GM21529 (cell line): ENCODE results near the gene PTPRN2.
"Not testable (repeated sequence)": the region's sequence is repeated elsewhere in the genome, so short reads cannot be mapped to it uniquely, and the experiment has no call there.

Experiments used
- ATAC-seq: cut with Tn5 transposase; IDR thresholded peaks from one replicate; pipeline ENCODE4 v1.9.1; 2021; ENCODE audit not compliant: unreplicated experiment

The PTPRN2 gene

DNA sequence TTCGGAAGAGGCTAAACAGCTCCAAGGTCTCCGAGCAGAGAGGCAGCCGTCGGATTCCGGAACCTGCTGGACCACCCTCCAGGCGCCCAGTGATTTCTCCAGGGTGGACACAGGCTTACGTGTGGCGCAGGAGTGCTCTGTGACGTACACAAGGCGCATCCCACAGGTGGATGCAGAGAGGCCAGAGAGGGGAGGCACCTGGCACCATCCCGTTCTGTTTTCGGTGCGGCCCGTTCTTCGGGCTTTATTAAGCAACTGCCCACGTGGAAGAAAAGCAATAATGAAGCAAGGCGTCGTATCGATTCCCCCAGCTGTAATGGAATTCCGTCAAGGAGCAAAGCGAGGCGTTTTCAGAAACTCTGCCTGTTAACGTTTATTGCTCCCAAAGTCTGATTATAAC lies 163.6 kb downstream of the PTPRN2 start:
- ATAC-seq: no peak

DNA sequence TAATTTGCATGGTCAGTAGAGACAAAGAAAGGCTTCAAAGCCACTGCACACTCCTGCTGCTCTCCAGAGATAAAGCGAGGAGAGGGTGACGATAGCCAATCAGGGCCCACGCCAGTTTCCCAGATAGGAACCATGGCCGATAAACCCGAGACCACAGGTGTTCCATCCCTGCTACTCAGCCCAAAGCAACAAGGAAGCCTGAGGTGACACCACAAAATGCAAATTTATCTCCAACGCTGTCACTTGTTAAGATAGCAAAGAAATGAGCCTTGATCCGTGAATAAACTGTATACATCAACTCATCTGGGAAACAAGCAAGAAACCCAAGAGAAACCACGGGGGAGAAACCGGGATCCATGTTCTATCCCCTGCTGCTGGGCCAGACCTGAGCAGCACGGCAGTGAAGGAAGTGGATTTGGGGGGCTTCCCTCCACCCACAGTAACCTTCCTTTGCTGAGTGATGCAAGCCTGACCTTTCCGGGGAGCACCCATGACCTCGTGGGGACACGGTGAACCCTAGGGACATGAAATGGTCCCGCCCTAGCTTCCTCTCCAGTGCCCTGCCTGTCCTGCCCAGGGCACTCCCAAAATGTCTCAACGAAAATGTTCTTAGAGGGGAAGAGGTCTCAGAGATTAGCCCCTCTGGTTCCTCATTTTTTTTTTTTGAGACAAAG lies 164.6 kb downstream of the PTPRN2 start:
- ATAC-seq: no peak

DNA sequence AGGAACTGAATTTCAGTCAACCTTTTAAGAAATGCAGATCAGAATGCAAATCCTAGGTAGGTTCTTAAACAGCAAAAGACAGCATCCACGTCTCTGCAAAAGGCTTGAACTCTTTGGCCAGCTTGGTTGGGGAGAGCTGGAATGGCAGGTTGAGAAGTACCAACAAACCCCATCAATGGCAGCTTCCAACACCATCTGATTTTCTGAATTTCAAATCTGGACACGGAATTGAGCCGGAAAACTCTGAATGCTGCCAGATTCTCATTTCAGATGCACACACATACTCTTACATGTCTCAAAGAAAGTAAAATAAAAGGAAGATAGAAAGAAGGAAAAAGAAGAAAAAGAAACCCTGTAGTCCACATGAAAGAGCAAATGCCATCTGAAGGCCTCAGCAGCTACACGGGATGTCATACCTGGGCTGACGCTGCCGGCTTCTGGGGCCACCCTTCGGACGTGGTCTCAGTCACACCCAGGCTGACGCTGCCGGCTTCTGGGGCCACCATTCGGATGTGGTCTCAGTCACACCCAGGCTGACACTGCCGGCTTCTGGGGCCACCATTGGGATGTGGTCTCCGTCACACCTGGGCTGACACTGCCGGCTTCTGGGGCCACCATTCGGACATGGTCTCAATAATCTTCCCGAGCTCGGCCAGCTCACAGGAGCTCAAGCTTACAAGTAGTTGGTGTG lies 165.3 kb downstream of the PTPRN2 start:
- no peak for ATAC-seq

DNA sequence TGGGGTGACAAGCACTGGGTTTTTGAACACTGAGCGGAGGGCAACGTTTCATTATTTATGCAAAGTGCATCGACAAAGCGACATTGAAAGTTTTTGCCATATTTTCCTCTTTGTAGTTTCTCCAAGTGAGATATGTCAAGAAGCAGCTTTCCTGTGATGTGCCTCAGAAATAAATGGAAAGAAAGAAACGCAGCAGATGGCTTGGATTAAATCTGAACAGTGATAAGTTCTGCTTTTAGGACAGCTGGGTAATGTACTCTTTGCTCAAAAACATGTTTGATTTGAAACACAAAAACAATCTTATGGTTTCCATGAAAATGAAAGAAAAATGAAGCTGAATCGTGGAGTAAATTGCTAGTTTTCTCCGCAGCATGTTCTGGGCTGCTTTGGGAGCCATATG lies 166.3 kb downstream of the PTPRN2 start:
- no peak for ATAC-seq

DNA sequence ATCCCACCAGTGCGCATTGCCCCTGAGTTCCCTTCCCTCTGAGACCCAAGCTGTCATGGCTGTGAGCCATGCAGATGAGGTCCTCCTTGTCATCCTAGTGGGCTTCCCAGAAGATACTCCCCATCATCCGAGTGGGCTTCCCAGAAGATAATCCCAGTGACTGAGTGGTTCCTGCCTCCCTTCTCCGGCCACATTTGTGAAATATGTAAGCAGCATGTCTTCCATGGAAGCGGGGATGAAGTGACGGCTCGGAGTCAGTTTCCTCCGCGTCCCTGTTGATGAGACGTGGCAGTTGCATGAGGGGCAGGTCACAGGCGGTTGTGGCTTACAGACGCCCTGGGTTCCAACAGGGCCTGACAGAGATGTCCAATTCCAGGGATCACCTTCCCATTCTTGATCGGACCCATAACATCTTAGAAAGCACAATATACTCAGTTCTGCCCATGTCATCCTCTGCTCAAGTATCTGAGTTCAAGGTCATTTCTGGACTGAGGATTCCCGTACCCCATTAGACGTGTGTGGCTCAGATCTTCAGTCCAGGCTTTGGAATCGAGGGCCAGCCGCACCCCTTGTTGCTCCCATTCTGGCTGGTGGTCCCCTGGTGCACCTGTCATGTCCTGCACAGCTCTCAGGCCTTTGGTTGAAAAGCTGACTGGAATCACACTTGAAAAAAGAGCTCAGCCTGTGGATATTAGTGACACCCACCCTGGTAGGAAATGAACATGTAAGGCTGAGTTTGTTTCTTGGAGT lies 166.9 kb downstream of the PTPRN2 start:
- ATAC-seq: no peak

DNA sequence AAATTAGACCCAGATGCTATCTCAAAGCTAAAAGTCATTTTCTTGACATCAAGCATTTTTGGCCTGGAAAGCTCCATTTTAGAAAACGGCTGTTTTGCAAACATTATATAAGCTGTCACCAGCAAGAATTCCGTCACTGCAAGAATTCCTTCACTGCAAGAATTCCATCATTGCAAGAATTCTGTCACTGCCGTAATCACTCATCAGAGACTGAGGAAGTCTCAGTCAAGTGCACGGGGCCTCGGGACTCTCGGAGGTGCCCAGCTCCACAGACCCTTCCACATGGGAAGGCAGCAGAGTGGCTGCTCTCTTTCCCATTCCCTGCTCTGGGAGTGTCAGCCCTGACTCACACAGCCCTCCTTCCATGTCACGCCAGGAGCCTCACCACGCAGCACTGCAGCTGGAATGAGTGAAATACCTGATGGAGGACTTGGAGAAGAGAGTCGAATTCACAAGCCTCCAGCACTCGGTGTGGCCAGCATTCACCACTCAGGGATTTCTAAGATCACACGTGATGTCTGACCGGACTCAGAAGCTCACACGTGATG lies 168.3 kb downstream of the PTPRN2 start:
- no peak for ATAC-seq

DNA sequence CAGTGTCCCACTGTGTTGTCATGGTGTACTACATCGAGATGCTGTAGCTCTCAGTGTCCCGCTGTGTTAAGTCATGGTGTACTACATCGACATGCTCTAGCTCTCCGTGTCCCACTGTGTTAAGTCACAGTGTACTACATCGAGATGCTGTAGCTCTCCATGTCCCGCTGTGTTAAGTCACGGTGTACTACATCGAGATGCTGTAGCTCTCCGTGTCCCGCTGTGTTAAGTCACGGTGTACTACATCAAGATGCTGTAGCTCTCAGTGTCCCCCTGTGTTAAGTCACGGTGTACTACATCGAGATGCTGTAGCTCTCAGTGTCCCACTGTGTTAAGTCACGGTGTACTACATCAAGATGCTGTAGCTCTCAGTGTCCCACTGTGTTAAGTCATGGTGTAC lies 169.2 kb downstream of the PTPRN2 start:
- not testable (repeated sequence) for ATAC-seq

DNA sequence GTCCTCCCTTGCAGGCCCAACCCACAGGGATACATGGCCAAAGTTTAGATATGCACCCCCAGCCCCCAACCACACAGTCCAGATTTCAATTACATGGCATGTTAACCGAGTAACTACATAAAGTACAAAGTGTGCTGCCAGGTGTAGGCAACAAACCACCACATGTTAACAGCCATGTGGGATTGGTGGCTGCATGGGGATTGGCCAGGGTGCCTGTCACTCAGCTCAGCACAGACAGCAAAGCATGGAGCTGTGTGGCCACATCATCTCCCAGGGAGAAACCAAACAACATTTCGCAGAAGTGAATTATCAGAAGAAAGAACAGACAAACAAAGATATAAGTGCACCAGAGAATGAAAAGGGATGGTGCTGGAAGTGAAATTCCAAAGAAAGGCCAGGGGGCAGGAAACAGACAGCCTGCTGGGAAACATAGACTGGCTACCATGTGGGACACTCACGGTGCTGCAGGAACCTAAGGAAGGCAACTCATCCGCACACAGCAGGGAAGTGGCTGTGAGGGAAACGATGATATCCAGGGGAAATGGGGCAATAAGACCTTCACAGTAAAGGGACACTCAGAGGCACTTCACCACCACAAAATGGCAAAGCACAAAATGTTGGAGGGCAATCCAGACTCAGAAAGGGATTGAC lies 171.2 kb downstream of the PTPRN2 start:
- ATAC-seq: no peak

DNA sequence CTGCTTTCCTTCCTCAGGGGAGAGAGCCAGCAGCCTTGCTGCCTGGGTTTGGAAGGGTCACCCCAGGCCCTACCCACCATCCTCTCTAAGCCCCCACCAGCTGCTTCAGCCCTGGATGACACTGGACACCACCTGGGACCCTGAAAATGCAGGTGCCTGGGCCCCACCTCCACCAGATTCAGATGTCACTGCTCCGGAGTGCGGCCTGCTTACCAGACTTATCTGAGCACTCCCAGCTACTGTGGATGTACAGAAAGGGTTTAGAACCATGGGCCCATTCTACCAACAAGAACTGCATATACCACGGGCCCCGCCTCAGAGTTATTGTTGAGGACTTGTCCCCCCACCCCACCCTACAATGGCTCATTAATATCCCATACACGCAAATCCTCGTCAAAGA lies 172.3 kb downstream of the PTPRN2 start:
- no peak for ATAC-seq

DNA sequence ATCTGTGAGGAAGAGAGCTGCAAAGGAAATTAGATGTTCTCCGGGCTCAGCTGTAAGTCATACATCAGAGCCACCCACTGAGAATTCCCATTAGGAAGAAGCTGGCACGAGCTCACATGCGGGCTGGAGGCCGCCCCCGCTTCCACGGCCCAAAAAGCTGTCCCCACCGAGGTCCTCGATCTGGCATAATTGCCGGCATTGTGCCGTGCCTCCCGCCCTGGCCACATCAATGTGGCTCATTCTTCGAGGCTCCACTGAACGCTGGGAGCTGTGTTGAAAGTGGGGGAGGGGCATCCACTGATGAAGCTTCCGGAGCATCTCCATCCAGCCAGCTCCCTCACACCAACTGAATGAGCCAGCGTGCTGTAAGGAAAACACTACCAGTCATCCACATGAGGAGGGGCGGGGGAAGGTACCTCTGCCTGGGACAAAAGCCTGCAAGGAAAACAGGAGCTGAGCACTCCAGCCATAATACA lies 173.1 kb downstream of the PTPRN2 start:
- no peak for ATAC-seq

DNA sequence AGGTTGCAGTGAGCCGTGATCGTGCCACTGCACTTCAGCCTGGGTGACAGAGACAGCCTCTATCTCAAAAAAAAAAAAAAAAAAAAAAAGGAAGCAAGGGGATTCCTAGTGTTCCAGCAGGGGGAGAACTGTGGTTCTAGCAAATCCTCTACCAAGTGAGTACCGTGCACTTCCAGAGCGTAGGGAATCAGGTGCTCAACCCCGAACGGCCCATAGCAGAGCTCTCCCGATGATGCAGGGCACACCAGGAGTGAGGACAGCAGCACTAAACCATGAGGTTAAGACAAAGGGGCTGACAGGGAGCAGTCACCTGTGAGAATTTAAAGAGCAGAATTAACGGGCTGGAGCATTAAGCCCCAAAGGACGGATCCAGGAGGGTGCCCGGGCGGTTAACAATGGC lies 173.6 kb downstream of the PTPRN2 start:
- no peak for ATAC-seq

DNA sequence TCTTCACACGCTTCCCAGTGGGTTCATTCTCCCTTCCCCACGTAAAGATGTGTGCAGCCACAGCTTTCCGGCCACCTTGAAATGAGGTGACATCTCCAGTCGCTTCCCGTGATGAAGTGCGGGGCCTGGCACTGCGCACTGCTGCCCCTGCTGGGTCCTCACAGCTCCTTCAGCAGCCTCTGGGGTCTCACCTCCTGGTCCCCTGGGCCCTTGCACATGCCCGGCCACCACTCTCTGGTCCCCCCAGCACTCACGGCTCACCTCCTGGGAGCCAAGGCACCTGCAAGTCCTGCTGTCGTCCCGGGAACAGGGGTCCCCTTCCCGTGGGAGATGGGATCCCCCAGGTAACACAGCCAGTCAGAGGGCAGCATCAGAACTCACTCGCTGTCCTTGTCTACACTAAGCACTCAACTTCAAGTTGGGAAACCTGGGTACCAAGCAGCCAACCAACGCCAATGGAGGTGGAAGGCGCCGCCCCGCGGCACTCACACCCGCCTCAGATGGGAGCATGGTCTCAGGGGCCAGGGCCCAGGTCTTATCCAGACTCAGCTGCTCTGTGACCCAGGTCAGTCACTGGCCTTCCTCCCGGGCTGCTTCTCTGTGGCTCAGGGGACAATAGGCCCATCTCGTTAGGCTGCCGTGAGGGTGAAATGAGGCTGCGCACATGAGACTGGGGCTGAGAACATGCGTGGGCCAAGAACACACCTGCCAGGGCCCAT lies 176.2 kb downstream of the PTPRN2 start:
- ATAC-seq: no peak

DNA sequence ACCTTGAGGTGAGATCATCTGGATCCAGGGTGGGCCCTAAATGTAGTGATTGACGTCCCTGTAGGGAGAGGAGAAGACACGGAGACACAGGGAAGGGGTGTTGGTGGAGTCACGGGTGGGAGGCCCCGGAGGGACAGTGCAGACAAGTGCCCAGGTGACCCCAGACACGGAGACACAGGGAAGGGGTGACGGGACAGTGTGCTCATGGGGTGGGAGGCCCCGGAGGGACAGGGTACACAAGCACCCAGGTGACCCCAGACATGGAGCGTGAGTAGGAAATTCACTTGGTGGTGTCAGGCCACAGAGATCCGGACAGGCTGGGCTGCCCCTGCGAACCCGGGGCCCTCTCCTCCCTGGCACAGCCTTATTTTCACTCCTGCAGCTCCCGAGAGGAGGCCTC lies 176.9 kb downstream of the PTPRN2 start:
- no peak for ATAC-seq

DNA sequence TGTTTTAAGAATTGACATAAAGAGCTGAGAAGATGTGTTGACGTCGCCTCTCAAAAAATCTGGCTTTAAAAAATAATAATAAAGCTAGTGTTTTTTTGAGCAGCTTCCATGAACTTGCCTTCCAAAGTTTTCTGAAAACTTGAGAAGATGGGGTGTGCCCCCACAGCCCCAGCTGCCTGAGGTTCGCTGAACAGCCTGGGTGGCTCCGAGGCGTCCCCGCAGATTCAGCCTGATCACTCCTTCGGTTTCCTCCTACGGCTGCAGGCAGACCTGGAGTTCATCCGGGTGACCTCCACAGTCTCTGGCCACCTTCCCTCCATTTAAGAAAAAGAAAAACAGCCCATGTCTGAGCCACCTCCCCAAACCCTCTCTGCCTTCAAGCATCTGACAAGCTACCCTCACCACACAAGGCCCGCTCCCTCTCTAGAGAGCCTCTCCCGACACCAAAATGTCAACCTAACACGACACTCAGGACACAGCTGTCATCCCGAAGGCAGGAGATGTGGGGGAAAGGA lies 177.8 kb downstream of the PTPRN2 start:
- no peak for ATAC-seq

DNA sequence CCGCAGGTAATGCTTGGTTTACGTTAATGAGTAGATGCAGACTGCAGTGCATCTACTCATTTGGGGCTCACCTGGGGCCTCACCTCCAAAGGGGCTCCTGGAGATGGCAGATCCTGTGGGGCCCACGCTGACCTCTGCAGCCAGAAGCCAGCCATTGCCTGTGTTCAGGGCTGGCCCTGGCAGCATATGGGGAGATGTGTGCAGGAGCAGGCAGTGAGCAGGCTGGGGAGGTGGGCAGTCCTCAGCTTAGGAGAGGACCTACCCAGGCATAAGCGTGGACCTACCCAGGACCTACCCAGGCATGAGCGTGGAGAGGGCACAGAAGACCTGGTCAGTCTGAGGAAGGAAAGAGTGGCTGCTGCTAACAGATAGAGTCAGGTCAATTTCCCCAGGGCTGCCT lies 178.5 kb downstream of the PTPRN2 start:
- ATAC-seq: no peak

DNA sequence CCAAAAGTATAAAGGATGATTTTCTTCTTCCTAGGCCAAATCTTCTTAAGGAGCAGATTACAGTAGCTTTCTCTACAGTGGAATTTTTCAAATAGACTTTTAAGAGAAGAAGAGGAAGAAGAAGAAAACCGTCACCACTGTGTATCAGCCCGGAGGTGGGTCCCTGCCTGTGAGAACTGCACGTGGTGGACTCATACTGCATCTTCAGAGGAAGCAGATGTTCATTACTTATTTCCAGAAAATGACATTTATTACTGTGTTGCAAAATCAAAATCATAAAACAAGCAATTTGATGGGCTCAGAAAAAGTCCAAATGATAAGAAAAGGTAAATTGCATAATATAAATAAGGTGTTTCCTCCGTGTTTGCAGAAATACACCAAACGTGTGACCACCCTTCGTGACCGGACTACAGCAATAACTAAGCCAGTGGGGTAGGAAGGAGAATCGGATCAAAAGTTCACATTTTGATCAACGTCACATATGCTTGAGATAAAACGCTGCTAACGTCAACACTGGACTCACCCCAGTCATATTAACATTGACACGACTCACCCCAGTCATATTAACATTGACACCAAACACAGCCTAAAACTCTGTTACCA lies 179.2 kb downstream of the PTPRN2 start:
- ATAC-seq: no peak

DNA sequence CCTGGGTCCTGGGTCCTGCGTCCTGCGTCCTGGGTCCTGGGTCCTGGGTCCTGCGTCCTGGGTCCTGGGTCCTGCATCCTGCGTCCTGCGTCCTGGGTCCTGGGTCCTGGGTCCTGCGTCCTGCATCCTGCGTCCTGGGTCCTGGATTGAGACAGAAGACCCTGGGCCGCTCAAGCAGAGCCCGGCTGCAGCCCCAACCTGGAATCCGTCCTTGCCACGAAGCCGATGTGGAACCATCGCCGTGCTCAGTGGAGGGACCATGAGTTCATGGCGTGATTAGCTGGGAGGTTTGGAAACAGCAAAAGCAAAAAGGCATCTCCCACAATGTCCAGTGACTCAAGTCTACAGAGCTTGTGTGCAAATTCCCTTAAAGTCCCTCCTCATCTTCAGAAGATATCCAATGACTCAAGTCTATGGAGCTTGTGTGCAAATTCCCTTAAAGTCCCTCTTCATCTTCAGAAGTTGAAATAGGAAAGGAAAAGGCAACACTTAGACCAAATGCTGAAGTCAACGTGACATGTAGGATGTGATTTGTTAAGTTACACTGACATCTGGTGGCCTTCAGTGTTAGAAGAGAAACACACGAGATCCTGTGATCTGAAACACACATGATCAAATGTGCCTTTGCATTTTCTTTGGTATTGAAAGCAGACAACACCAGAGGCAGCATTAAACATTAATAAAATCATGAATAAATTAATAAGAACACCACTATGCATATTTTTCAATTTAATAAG lies 179.9 kb downstream of the PTPRN2 start:
- ATAC-seq: no peak

DNA sequence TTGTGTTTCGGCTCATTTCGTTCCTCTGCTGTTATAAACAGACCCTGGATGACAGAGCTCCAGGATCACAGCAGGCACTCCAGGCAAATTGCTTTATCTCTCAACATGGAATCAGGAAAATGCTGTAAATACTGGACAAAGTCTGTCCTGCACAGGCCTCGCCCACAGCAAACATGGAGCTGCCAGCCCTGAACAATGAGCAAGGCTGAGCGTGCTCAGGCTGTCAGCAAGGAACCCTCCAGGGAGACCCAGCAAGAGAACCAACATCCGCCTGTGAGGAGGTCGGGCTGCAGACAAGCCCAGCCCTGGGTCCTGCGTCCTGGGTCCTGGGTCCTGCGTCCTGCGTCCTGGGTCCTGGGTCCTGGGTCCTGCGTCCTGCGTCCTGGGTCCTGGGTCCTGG lies 180.8 kb downstream of the PTPRN2 start:
- no peak for ATAC-seq

DNA sequence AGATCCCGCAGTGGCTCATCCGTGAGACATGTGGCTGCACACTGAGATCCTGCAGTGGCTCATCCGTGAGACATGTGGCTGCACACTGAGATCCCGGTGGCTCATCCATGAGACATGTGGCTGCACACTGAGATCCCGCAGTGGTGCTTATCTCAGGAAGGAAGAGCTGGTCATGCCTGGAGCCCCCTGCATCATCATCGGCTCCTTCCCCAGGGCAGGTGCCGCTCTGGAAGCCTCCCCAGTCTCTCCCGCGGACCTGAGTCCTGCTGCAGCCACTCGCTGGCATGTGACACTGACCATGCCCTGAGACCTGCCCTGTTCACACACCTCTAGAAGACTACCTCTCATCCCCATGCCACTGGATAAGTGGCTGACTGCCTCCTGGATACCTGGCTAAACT lies 181.3 kb downstream of the PTPRN2 start:
- no peak for ATAC-seq
